HepG2 (cell line): Measurements from ENCODE around the gene APOC3. TPM values are rescaled to one million over a fixed set of nuclear protein-coding genes. Genes with fewer than 3 reads are reported as not detected.

Source experiments
- ASH2L ChIP-seq: fragments of 300-600, 200-600 bp; sonication (generic); IDR thresholded peaks from 2 replicates; pipeline ENCODE4 v1.7.0; 2017; ENCODE audit warnings: low read depth, mild to moderate bottlenecking, moderate library complexity, mixed read lengths, low read length; ENCODE audit not compliant: insufficient read length
- BHLHE40 ChIP-seq: IDR thresholded peaks from 2 replicates; pipeline ENCODE4 v1.6.1; 2011; ENCODE audit warnings: low read length, improper control_type of control experiment
- ISX ChIP-seq: sonication (generic); formaldehyde crosslinking; conservative IDR thresholded peaks from 2 replicates; pipeline ENCODE4 v1.5.0; 2020; ENCODE audit warnings: missing genetic modification reagents
- NFYB ChIP-seq: sonication (generic); formaldehyde crosslinking; IDR thresholded peaks from 2 replicates; pipeline ENCODE4 v1.4.0; 2020; ENCODE audit warnings: missing genetic modification reagents
- POGZ ChIP-seq: sonication (generic); formaldehyde crosslinking; IDR thresholded peaks from 2 replicates; pipeline ENCODE4 v1.4.0; 2020; ENCODE audit warnings: mild to moderate bottlenecking, missing genetic modification reagents
- SMAD9 ChIP-seq: sonication (generic); formaldehyde crosslinking; IDR thresholded peaks from 2 replicates; pipeline ENCODE4 v1.5.1; 2020; ENCODE audit warnings: mild to moderate bottlenecking, missing genetic modification reagents
- SNAPC2 ChIP-seq: sonication (generic); formaldehyde crosslinking; IDR thresholded peaks from 2 replicates; pipeline ENCODE4 v1.8.1; 2022; ENCODE audit warnings: mild to moderate bottlenecking, missing genetic modification reagents
- TBL1XR1 ChIP-seq: fragments of 150-350 bp; IDR thresholded peaks from 2 replicates; pipeline ENCODE4 v1.6.1; 2014; ENCODE audit warnings: borderline replicate concordance, low read length; ENCODE audit not compliant: partially characterized antibody
- ZMYM4 ChIP-seq: sonication (generic); formaldehyde crosslinking; IDR thresholded peaks from 2 replicates; pipeline ENCODE4 v1.8.1; 2023; ENCODE audit warnings: mild to moderate bottlenecking, missing genetic modification reagents
- ZNF136 ChIP-seq: sonication (generic); formaldehyde crosslinking; IDR thresholded peaks from 2 replicates; pipeline ENCODE4 v1.8.1; 2022; ENCODE audit warnings: low read depth, mild to moderate bottlenecking, moderate library complexity, missing genetic modification reagents
- ZNF430 ChIP-seq: sonication (generic); formaldehyde crosslinking; IDR thresholded peaks from 2 replicates; pipeline ENCODE4 v1.9.0; 2021; ENCODE audit warnings: mild to moderate bottlenecking, missing genetic modification reagents
- polyA plus RNA-seq, 8 experiments: library from polyadenylated mRNA; depleted of rRNA in 3 of 8; stranded (reverse) in 7 of 8; unstranded in 1 of 8; fragments of >200 nt; fragmentation: Illumina TruSeq in 4 of 8; extraction: Trizol in 4 of 8; gene quantifications; 2 replicates each; pipeline versions ENCODE4 v1.2.1 to v1.2.3, GENCODE V29; 2011 to 2016; ENCODE audit warnings: low read depth in 4 of 8, missing spikeins in 1 of 8, mixed read lengths in 1 of 8; ENCODE audit not compliant: insufficient read depth in 1 of 8
- total RNA-seq, 5 experiments: library from RNA; depleted of rRNA; stranded (reverse); fragments of >200 nt; fragmentation: Illumina TruSeq; extraction: Trizol; gene quantifications; 2 replicates each; pipeline ENCODE4 v1.2.3, GENCODE V29; 2016; ENCODE audit warnings: low read depth in 1 of 5
- TF ChIP-seq, protein P1 (sequence below): sonication (generic); formaldehyde crosslinking; IDR thresholded peaks from 2 replicates; pipeline ENCODE4 v1.9.0; 2021; ENCODE audit warnings: missing genetic modification reagents, mild to moderate bottlenecking, borderline replicate concordance
- TF ChIP-seq, protein P2 (sequence below), 2 experiments: IDR thresholded peaks; 2 replicates each; pipeline ENCODE4 v1.6.1; 2011 to 2012; ENCODE audit warnings: low read length in 2 of 2, borderline replicate concordance in 1 of 2, low read depth in 1 of 2, mild to moderate bottlenecking in 1 of 2, moderate library complexity in 1 of 2
- TF ChIP-seq, protein P3 (sequence below): sonication (generic); formaldehyde crosslinking; IDR thresholded peaks from 2 replicates; pipeline ENCODE4 v1.5.0; 2020; ENCODE audit warnings: missing genetic modification reagents
- TF ChIP-seq, protein P4 (sequence below): sonication (generic); formaldehyde crosslinking; IDR thresholded peaks from 2 replicates; pipeline ENCODE4 v1.5.0; 2020; ENCODE audit warnings: mild to moderate bottlenecking, missing genetic modification reagents, borderline replicate concordance
- TF ChIP-seq, protein P5 (sequence below): sonication (generic); formaldehyde crosslinking; IDR thresholded peaks from 2 replicates; pipeline ENCODE4 v1.9.0; 2021; ENCODE audit warnings: missing genetic modification reagents, mild to moderate bottlenecking, borderline replicate concordance

APOC3 gene
- total and polyA plus RNA-seq, 2 of the 13 experiments (the other 11 are each of a cell fraction or from before 2014, with no cell fraction given) = 314 to 687 TPM

DNA sequence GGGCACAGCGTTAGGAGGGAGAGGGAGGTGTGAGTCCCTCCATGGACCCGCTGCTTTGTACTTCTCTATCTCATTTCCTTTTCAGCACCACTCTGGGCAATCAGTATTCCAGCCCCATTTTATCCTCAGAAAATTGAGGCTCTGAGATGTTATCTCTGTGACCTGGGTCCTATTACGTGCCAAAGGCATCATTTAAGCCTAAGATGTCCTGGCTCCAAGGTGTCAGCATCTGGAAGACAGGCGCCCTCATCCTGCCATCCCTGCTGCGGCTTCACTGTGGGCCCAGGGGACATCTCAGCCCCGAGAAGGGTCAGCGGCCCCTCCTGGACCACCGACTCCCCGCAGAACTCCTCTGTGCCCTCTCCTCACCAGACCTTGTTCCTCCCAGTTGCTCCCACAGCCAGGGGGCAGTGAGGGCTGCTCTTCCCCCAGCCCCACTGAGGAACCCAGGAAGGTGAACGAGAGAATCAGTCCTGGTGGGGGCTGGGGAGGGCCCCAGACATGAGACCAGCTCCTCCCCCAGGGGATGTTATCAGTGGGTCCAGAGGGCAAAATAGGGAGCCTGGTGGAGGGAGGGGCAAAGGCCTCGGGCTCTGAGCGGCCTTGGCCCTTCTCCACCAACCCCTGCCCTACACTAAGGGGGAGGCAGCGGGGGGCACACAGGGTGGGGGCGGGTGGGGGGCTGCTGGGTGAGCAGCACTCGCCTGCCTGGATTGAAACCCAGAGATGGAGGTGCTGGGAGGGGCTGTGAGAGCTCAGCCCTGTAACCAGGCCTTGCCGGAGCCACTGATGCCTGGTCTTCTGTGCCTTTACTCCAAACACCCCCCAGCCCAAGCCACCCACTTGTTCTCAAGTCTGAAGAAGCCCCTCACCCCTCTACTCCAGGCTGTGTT lies 829 bp upstream of the APOC3 start (continued):
- TF ChIP-seq, protein P1, sequence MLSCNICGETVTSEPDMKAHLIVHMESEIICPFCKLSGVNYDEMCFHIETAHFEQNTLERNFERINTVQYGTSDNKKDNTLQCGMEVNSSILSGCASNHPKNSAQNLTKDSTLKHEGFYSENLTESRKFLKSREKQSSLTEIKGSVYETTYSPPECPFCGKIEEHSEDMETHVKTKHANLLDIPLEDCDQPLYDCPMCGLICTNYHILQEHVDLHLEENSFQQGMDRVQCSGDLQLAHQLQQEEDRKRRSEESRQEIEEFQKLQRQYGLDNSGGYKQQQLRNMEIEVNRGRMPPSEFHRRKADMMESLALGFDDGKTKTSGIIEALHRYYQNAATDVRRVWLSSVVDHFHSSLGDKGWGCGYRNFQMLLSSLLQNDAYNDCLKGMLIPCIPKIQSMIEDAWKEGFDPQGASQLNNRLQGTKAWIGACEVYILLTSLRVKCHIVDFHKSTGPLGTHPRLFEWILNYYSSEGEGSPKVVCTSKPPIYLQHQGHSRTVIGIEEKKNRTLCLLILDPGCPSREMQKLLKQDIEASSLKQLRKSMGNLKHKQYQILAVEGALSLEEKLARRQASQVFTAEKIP (CRISPR knock-in tag) = no peak
- TF ChIP-seq, protein P2, sequence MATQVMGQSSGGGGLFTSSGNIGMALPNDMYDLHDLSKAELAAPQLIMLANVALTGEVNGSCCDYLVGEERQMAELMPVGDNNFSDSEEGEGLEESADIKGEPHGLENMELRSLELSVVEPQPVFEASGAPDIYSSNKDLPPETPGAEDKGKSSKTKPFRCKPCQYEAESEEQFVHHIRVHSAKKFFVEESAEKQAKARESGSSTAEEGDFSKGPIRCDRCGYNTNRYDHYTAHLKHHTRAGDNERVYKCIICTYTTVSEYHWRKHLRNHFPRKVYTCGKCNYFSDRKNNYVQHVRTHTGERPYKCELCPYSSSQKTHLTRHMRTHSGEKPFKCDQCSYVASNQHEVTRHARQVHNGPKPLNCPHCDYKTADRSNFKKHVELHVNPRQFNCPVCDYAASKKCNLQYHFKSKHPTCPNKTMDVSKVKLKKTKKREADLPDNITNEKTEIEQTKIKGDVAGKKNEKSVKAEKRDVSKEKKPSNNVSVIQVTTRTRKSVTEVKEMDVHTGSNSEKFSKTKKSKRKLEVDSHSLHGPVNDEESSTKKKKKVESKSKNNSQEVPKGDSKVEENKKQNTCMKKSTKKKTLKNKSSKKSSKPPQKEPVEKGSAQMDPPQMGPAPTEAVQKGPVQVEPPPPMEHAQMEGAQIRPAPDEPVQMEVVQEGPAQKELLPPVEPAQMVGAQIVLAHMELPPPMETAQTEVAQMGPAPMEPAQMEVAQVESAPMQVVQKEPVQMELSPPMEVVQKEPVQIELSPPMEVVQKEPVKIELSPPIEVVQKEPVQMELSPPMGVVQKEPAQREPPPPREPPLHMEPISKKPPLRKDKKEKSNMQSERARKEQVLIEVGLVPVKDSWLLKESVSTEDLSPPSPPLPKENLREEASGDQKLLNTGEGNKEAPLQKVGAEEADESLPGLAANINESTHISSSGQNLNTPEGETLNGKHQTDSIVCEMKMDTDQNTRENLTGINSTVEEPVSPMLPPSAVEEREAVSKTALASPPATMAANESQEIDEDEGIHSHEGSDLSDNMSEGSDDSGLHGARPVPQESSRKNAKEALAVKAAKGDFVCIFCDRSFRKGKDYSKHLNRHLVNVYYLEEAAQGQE (IDR thresholded peaks at IDR 0.05; ENCODE audit: borderline replicate concordance in 1 of 2, low read depth in 1 of 2, low read length in 2 of 2) = 0 out of 4 replicates have a peak, but pooled peaks of 1 of the 2 experiments have one; percentile 51
- TF ChIP-seq ZMYM4 (peak; percentile 61), SNAPC2 (CRISPR knock-in tag) (peak; percentile 17; the same call in 1 of the 2 replicates), POGZ (CRISPR knock-in tag) (peak; percentile 67), SMAD9 (CRISPR knock-in tag) (no peak), ASH2L (peak; percentile 78), NFYB (CRISPR knock-in tag) (no peak), ISX (CRISPR knock-in tag) (no peak), ZNF136 (CRISPR knock-in tag) (no peak), ZNF430 (CRISPR knock-in tag) (peak; percentile 82), TBL1XR1 (peak; percentile 65), BHLHE40 (no peak)
- TF ChIP-seq, protein P3, sequence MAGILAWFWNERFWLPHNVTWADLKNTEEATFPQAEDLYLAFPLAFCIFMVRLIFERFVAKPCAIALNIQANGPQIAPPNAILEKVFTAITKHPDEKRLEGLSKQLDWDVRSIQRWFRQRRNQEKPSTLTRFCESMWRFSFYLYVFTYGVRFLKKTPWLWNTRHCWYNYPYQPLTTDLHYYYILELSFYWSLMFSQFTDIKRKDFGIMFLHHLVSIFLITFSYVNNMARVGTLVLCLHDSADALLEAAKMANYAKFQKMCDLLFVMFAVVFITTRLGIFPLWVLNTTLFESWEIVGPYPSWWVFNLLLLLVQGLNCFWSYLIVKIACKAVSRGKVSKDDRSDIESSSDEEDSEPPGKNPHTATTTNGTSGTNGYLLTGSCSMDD (CRISPR knock-in tag) = no peak
- TF ChIP-seq, protein P4, sequence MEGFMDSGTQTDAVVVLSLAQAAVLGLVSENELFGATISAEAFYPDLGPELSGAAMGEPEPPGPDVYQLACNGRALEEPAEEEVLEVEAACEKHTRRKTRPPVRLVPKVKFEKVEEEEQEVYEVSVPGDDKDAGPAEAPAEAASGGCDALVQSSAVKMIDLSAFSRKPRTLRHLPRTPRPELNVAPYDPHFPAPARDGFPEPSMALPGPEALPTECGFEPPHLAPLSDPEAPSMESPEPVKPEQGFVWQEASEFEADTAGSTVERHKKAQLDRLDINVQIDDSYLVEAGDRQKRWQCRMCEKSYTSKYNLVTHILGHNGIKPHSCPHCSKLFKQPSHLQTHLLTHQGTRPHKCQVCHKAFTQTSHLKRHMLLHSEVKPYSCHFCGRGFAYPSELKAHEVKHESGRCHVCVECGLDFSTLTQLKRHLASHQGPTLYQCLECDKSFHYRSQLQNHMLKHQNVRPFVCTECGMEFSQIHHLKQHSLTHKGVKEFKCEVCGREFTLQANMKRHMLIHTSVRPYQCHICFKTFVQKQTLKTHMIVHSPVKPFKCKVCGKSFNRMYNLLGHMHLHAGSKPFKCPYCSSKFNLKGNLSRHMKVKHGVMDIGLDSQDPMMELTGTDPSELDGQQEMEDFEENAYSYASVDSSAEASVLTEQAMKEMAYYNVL (CRISPR knock-in tag) = peak; percentile 71; the same call in 1 of the 2 replicates
- TF ChIP-seq, protein P5, sequence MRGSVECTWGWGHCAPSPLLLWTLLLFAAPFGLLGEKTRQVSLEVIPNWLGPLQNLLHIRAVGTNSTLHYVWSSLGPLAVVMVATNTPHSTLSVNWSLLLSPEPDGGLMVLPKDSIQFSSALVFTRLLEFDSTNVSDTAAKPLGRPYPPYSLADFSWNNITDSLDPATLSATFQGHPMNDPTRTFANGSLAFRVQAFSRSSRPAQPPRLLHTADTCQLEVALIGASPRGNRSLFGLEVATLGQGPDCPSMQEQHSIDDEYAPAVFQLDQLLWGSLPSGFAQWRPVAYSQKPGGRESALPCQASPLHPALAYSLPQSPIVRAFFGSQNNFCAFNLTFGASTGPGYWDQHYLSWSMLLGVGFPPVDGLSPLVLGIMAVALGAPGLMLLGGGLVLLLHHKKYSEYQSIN (CRISPR knock-in tag) = no peak
